ENCODE measurements around the gene ZBTB24. TPM values are rescaled to one million over a fixed set of nuclear protein-coding genes. Genes with fewer than 3 reads are reported as not detected.

ZBTB24 gene
- polyA plus RNA-seq, 2 donors = 2.2 to 2.3 TPM

GRCh38 chr6:109475625-109476024 lies 7.4 kb downstream of the ZBTB24 start:
- H3K27me3 ChIP-seq (ENCODE audit: control insufficient read depth in 1 of 2, insufficient read depth in 2 of 2, low read length in 2 of 2) = no peaks in the 10 kb centered on the region
- 89 to 93% methylated on average over 2 of the region's 2 CpGs for WGBS, 2 donors
- no peaks in the 10 kb centered on the region for H3K4me1 ChIP-seq (ENCODE audit: control insufficient read depth in 2 of 2, insufficient read depth in 2 of 2, low read length in 1 of 2)
- no peak overlapping the region for H3K4me3 ChIP-seq (ENCODE audit: low read depth in 1 of 2, low read length in 2 of 2)
- H3K9me3 ChIP-seq (ENCODE audit: control insufficient read depth in 2 of 2, insufficient read depth in 1 of 2, low read depth in 1 of 2, low read length in 1 of 2) = no peaks in the 10 kb centered on the region
- peaks cover 19 to 27% of the 10 kb centered on the region in 2 donors for H3K36me3 ChIP-seq (ENCODE audit: control insufficient read depth in 2 of 2, insufficient read depth in 2 of 2, low read length in 1 of 2)
- H3K27ac ChIP-seq (ENCODE audit: low read depth in 2 of 2, low read length in 1 of 2) = no peak overlapping the region

GRCh38 chr6:109474995-109475394 lies 8.0 kb downstream of the ZBTB24 start:
- H3K4me3 ChIP-seq (ENCODE audit: low read depth in 1 of 2, low read length in 2 of 2) = no peak overlapping the region
- peaks cover 0 to 2% of the 10 kb centered on the region in 2 donors for H3K4me1 ChIP-seq (ENCODE audit: control insufficient read depth in 2 of 2, insufficient read depth in 2 of 2, low read length in 1 of 2)
- no peaks in the 10 kb centered on the region for H3K27me3 ChIP-seq (ENCODE audit: control insufficient read depth in 1 of 2, insufficient read depth in 2 of 2, low read length in 2 of 2)
- 86 to 91% methylated on average over 4 of the region's 4 CpGs for WGBS, 2 donors
- H3K27ac ChIP-seq (ENCODE audit: low read depth in 2 of 2, low read length in 1 of 2) = no peak overlapping the region
- peaks cover 19 to 29% of the 10 kb centered on the region in 2 donors for H3K36me3 ChIP-seq (ENCODE audit: control insufficient read depth in 2 of 2, insufficient read depth in 2 of 2, low read length in 1 of 2)
- H3K9me3 ChIP-seq (ENCODE audit: control insufficient read depth in 2 of 2, insufficient read depth in 1 of 2, low read depth in 1 of 2, low read length in 1 of 2) = no peaks in the 10 kb centered on the region

- Histone ChIP-seq H3K4me1 (ENCODE audit: control insufficient read depth in 2 of 2, insufficient read depth in 2 of 2, low read length in 1 of 2) (peaks cover 0 to 2% of the 10 kb centered on the region in 2 donors), H3K36me3 (ENCODE audit: control insufficient read depth in 2 of 2, insufficient read depth in 2 of 2, low read length in 1 of 2) (peaks cover 23 to 34% of the 10 kb centered on the region in 2 donors), H3K27me3 (ENCODE audit: control insufficient read depth in 1 of 2, insufficient read depth in 2 of 2, low read length in 2 of 2) (no peaks in the 10 kb centered on the region), H3K9me3 (ENCODE audit: control insufficient read depth in 2 of 2, insufficient read depth in 1 of 2, low read depth in 1 of 2, low read length in 1 of 2) (no peaks in the 10 kb centered on the region), H3K4me3 (ENCODE audit: low read depth in 1 of 2, low read length in 2 of 2) (no peak overlapping the region), H3K27ac (ENCODE audit: low read depth in 2 of 2, low read length in 1 of 2) (no peak overlapping the region)
- 91 to 94% methylated on average over 3 of the region's 3 CpGs for WGBS, 2 donors
Measured at GRCh38 chr6:109473120-109473519, 9.9 kb downstream of the ZBTB24 start.

GRCh38 chr6:109472132-109472995 lies 10.7 kb downstream of the ZBTB24 start:
- peaks cover 26 to 37% of the 10 kb centered on the region in 2 donors for H3K36me3 ChIP-seq (ENCODE audit: control insufficient read depth in 2 of 2, insufficient read depth in 2 of 2, low read length in 1 of 2)
- H3K4me3 ChIP-seq (ENCODE audit: low read depth in 1 of 2, low read length in 2 of 2) = no peak overlapping the region
- 94 to 95% methylated on average over 9 of the region's 9 CpGs for WGBS, 2 donors
- H3K4me1 ChIP-seq (ENCODE audit: control insufficient read depth in 2 of 2, insufficient read depth in 2 of 2, low read length in 1 of 2) = peaks cover 0 to 2% of the 10 kb centered on the region in 2 donors
- no peak overlapping the region for H3K27ac ChIP-seq (ENCODE audit: low read depth in 2 of 2, low read length in 1 of 2)
- no peaks in the 10 kb centered on the region for H3K9me3 ChIP-seq (ENCODE audit: control insufficient read depth in 2 of 2, insufficient read depth in 1 of 2, low read depth in 1 of 2, low read length in 1 of 2)
- no peaks in the 10 kb centered on the region for H3K27me3 ChIP-seq (ENCODE audit: control insufficient read depth in 1 of 2, insufficient read depth in 2 of 2, low read length in 2 of 2)

- Histone ChIP-seq H3K4me3 (ENCODE audit: low read depth in 1 of 2, low read length in 2 of 2) (no peak overlapping the region), H3K36me3 (ENCODE audit: control insufficient read depth in 2 of 2, insufficient read depth in 2 of 2, low read length in 1 of 2) (peaks cover 24 to 38% of the 10 kb centered on the region in 2 donors), H3K27ac (ENCODE audit: low read depth in 2 of 2, low read length in 1 of 2) (no peak overlapping the region), H3K9me3 (ENCODE audit: control insufficient read depth in 2 of 2, insufficient read depth in 1 of 2, low read depth in 1 of 2, low read length in 1 of 2) (no peaks in the 10 kb centered on the region), H3K4me1 (ENCODE audit: control insufficient read depth in 2 of 2, insufficient read depth in 2 of 2, low read length in 1 of 2) (peaks cover 0 to 2% of the 10 kb centered on the region in 2 donors), H3K27me3 (ENCODE audit: control insufficient read depth in 1 of 2, insufficient read depth in 2 of 2, low read length in 2 of 2) (no peaks in the 10 kb centered on the region)
- 92 to 95% methylated on average over 5 of the region's 5 CpGs for WGBS, 2 donors
Measured at GRCh38 chr6:109471105-109471810, 11.8 kb downstream of the ZBTB24 start.

GRCh38 chr6:109469591-109470189 lies 13.3 kb downstream of the ZBTB24 start:
- H3K9me3 ChIP-seq (ENCODE audit: control insufficient read depth in 2 of 2, insufficient read depth in 1 of 2, low read depth in 1 of 2, low read length in 1 of 2) = no peaks in the 10 kb centered on the region
- no peaks in the 10 kb centered on the region for H3K27me3 ChIP-seq (ENCODE audit: control insufficient read depth in 1 of 2, insufficient read depth in 2 of 2, low read length in 2 of 2)
- 91 to 92% methylated on average over 5 of the region's 5 CpGs for WGBS, 2 donors
- H3K4me3 ChIP-seq (ENCODE audit: low read depth in 1 of 2, low read length in 2 of 2) = no peak overlapping the region
- peaks cover 0 to 2% of the 10 kb centered on the region in 2 donors for H3K4me1 ChIP-seq (ENCODE audit: control insufficient read depth in 2 of 2, insufficient read depth in 2 of 2, low read length in 1 of 2)
- H3K27ac ChIP-seq (ENCODE audit: low read depth in 2 of 2, low read length in 1 of 2) = no peak overlapping the region
- peaks cover 24 to 41% of the 10 kb centered on the region in 2 donors for H3K36me3 ChIP-seq (ENCODE audit: control insufficient read depth in 2 of 2, insufficient read depth in 2 of 2, low read length in 1 of 2)

GRCh38 chr6:109467696-109468095 lies 15.3 kb downstream of the ZBTB24 start:
- H3K36me3 ChIP-seq (ENCODE audit: control insufficient read depth in 2 of 2, insufficient read depth in 2 of 2, low read length in 1 of 2) = peaks cover 24 to 33% of the 10 kb centered on the region in 2 donors
- WGBS, 2 donors = 83 to 91% methylated on average over 6 of the region's 6 CpGs

GRCh38 chr6:109466212-109466923 lies 16.7 kb downstream of the ZBTB24 start:
- peaks cover 19 to 25% of the 10 kb centered on the region in 2 donors for H3K36me3 ChIP-seq (ENCODE audit: control insufficient read depth in 2 of 2, insufficient read depth in 2 of 2, low read length in 1 of 2)
- WGBS, 2 donors = 72 to 87% methylated on average over 7 of the region's 7 CpGs
- peaks cover 0 to 2% of the 10 kb centered on the region in 2 donors for H3K4me1 ChIP-seq (ENCODE audit: control insufficient read depth in 2 of 2, insufficient read depth in 2 of 2, low read length in 1 of 2)
- H3K4me3 ChIP-seq (ENCODE audit: low read depth in 1 of 2, low read length in 2 of 2) = no peak overlapping the region
- no peak overlapping the region for H3K27ac ChIP-seq (ENCODE audit: low read depth in 2 of 2, low read length in 1 of 2)
- H3K9me3 ChIP-seq (ENCODE audit: control insufficient read depth in 2 of 2, insufficient read depth in 1 of 2, low read depth in 1 of 2, low read length in 1 of 2) = no peaks in the 10 kb centered on the region
- no peaks in the 10 kb centered on the region for H3K27me3 ChIP-seq (ENCODE audit: control insufficient read depth in 1 of 2, insufficient read depth in 2 of 2, low read length in 2 of 2)

More at GRCh38 chr6:109467696-109468095, 15.3 kb downstream of the ZBTB24 start:
- H3K4me3 ChIP-seq (ENCODE audit: low read depth in 1 of 2, low read length in 2 of 2) = no peak overlapping the region
- H3K27ac ChIP-seq (ENCODE audit: low read depth in 2 of 2, low read length in 1 of 2) = no peak overlapping the region
- H3K27me3 ChIP-seq (ENCODE audit: control insufficient read depth in 1 of 2, insufficient read depth in 2 of 2, low read length in 2 of 2) = no peaks in the 10 kb centered on the region
- H3K9me3 ChIP-seq (ENCODE audit: control insufficient read depth in 2 of 2, insufficient read depth in 1 of 2, low read depth in 1 of 2, low read length in 1 of 2) = no peaks in the 10 kb centered on the region
- H3K4me1 ChIP-seq (ENCODE audit: control insufficient read depth in 2 of 2, insufficient read depth in 2 of 2, low read length in 1 of 2) = peaks cover 0 to 2% of the 10 kb centered on the region in 2 donors

- Histone ChIP-seq H3K27ac (ENCODE audit: low read depth in 2 of 2, low read length in 1 of 2) (no peak overlapping the region), H3K9me3 (ENCODE audit: control insufficient read depth in 2 of 2, insufficient read depth in 1 of 2, low read depth in 1 of 2, low read length in 1 of 2) (no peaks in the 10 kb centered on the region), H3K36me3 (ENCODE audit: control insufficient read depth in 2 of 2, insufficient read depth in 2 of 2, low read length in 1 of 2) (peaks cover 15 to 22% of the 10 kb centered on the region in 2 donors), H3K4me1 (ENCODE audit: control insufficient read depth in 2 of 2, insufficient read depth in 2 of 2, low read length in 1 of 2) (peaks cover 0 to 2% of the 10 kb centered on the region in 2 donors), H3K27me3 (ENCODE audit: control insufficient read depth in 1 of 2, insufficient read depth in 2 of 2, low read length in 2 of 2) (no peaks in the 10 kb centered on the region), H3K4me3 (ENCODE audit: low read depth in 1 of 2, low read length in 2 of 2) (no peak overlapping the region)
- WGBS, 2 donors = 76 to 81% methylated on average over 7 of the region's 7 CpGs
Measured at GRCh38 chr6:109465772-109466171, 17.2 kb downstream of the ZBTB24 start.

Measured in esophagus (tissue), 2 donors.